HFF-Myc (cell line): ENCODE results near the gene PFKP.

ENCODE experiments used
- DNase-seq: peaks from one replicate; pipeline ENCODE4 v3.0.0-alpha.2; 2011; ENCODE audit warnings: low read depth; ENCODE audit errors: extremely low read depth
- H3K4me3 ChIP-seq: replicated peaks from 2 replicates; pipeline ENCODE4 v1.5.1; 2011; ENCODE audit warnings: low read depth, mild to moderate bottlenecking, control low read depth, low read length
- CTCF ChIP-seq: IDR thresholded peaks from 2 replicates; pipeline ENCODE4 v1.5.1; 2012; ENCODE audit warnings: mild to moderate bottlenecking, low read depth, low read length, control low read depth; ENCODE audit errors: missing control alignments

Gene PFKP

GRCh38 chr10:3025026-3025683 lies 42.2 kb upstream of the PFKP start:
- no peak for DNase-seq
- no peak for TF ChIP-seq CTCF
- no peak overlapping the region for H3K4me3 ChIP-seq

DNA sequence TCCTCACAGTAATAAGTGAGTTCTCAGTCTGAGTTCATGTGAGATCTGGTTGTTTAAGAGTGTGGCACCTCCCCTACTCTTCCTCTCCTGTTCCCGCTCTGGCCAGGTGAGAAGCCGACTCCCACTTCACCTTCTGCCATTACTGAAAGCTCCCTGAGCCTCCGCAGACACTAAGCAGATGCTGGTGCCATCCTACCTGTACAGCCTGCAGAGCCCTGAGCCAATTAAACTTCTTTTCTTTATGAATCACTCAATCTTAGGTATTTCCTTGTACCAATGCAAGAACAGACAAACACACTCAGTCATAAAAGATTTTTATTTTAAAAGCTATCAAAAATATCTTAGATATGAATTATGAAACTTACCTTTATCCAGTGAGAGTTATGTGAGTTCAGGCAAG lies 39.5 kb upstream of the PFKP start:
- no peak for TF ChIP-seq CTCF
- DNase-seq, result no peak
- no peak overlapping the region for H3K4me3 ChIP-seq

GRCh38 chr10:3028441-3028840 lies 38.9 kb upstream of the PFKP start:
- TF ChIP-seq CTCF, result no peak
- DNase-seq, result no peak
- no peak overlapping the region for H3K4me3 ChIP-seq

GRCh38 chr10:3030765-3031164 lies 36.6 kb upstream of the PFKP start:
- H3K4me3 ChIP-seq, result no peak overlapping the region
- DNase-seq, result no peak
- no peak for TF ChIP-seq CTCF

- no peak overlapping the region for H3K4me3 ChIP-seq
- no peak for DNase-seq
- TF ChIP-seq CTCF, result no peak
Measured at GRCh38 chr10:3031490-3031889, 35.9 kb upstream of the PFKP start.

DNA sequence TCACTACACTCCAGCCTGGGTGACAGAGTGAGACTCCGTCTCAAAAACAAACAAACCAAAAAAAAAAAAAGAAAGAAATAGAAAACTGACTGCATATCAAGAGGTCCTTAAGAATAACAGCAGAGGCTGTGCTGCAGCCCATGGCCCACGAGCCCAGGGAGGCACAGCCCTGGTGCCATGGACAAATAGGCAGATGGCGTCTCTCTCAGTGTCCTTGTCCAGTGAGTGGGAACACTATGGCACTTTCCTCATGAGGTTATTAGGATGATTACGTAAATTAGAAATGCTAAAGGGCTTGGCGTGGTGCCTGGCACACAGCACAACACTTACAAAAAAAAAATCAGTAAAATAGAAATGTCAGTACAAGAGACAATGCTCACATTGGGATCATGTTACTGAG lies 33.4 kb upstream of the PFKP start:
- no peak overlapping the region for H3K4me3 ChIP-seq
- no peak for DNase-seq
- TF ChIP-seq CTCF, result no peak

DNA sequence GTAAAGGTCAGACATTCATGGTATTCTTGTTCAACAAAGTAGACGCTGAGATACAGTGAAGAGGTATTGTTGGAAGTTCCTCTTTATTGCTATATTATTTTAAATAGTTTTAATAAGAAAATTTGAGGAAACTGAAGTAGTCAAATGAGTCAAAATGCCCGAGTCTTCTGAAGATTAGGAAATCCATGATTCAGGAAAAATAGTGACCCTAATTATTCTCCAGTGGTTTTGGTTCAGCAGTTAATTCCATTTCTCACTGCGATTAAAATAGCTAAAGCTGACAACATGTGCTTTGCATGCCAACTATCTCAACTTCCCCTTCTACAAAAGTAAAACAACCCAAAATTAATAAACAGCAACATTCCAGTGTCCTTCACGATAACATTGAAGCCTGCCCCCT lies 32.7 kb upstream of the PFKP start:
- no peak overlapping the region for H3K4me3 ChIP-seq
- no peak for TF ChIP-seq CTCF
- no peak for DNase-seq
